ENCODE data around the gene CGNL1.

Gene CGNL1

DNA sequence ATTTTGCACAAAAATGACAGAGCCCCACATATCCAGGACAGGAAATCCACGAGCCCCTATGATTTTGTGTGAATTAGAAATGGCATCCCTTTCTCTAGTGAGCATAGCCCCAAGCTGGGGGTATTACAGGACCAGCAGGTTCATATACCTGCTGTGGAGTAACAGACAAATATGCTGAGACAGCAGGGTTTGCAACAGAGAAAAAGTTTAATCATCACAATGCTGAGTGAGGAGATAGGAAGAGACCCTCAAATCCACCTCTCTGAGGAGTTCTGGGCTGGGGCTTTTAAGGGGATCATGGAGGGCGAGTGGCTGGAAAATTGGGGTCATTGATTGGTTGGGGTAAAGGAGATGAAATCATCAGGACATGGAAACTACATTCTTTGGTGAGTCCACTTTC is 207.0 kb downstream of the CGNL1 start:
- no peak for DNase-seq

DNA sequence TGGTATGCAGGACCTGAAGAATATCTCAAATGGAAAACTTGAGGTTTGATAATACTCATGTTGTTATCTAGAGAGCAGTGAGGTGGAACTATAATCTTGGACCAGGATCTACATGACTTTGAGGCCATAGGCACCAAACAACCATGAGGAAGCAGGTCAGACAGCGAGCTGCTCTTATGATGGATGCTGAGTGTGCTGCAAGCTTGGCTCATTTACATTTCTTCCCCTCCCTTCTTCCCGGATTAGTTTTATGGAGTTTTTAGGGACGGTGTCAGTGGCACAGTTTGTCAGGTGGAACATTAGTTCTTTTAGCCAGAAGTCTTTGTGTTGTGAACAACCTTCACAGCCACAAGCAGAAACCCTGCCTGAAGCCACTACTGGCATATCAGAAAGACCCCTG is 207.4 kb downstream of the CGNL1 start:
- no peak for DNase-seq

DNA sequence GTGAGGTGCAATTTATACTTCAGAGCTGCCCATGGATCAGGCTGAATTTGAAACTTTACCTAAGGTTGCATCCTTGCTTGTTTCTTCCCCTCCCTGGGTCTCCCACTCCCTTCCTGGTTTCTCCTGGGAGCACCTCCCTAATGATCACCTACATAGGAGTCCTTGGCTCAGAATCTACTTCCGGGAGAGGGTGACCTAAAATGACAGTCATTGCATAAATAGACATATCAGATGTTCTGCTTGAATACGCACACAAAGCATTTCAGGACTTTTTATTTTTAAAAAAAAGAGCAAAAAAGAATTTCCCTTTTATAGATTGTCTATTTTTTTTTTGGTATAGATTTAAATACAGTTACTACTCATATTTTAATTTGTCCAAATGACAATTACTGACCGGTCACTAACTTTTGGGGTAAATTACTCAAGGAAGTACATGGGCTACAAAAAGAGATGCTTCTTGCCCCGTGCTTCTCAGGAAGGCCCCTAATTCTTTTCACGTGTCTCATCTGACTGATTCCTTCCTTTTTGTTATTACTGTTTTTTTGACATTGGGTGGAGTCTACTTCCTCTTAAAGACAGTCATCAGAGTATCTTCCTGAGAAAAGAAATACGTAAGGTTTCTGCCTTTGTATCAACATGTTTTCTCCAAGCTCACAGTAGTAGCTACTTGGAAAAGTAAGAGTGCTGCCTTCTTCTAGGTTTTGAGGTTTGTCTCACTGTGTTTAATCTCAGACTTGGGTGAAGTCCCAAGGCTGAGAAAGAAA is 210.5 kb downstream of the CGNL1 start:
- no peak for DNase-seq

DNA sequence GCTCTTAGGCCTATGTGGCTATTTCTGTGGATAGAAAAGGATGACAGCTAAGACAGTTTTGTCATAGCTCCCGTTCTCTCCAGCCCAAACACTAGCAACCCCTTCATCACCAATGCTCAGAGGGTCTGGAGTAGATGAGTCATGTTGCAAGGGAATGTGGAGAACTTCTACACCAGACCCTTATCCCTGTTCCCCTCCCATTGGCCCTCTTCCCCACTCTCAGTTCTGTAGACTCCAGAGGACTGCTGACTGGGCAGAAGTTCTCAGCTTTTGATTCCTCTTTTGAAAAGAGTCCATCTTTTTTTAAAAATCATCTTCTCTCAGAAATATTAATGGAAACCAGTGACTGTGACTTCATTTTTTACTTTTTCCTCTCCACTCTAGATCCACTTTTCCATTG is 213.0 kb downstream of the CGNL1 start:
- DNase-seq = no peak

DNA sequence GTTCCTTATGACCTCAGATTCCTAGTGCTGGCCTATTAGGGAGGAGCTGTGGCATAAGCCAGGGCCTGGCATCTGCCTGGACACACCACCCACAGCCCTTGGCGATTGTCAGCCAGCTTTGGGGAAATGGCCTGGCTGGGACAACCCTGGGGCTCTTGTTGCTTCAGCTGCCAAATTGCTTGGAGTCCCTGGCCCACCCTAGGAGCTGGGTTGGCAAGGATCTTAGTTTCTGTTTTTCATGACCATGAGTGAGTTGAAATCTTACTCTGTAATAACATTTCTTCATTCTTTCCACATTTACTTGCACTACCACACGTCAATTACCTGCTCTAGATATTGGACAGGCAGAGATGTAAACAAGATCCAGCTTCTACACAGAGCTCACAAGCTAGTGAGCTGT is 213.4 kb downstream of the CGNL1 start:
- no peak for DNase-seq

DNA sequence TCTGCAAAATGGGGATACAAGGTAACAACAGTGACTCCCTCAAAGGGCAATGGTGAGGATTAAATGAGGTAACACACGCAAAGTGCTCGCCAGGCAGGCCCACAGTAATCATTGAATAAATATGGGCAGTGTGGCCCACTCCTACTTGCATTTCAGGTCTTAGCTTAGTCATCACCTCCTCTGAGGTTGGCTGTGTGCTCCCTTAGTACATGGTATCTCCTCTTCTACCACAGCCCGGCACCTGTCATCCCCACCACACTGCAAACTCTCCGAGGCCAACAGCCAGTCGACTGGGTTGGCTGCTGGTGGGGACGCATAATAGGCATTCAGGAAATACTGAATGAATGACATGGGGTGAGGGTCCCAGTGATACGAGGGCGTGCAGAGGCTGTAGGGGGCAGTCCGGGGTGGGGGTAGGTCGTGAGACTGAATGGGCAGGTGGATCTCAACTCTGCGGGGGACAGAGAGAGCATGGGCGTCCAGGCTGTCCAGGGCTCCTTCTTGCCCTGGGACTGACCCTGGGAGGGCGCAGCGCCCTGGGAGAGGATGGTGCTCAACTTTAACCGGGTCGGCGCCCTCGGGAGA is 215.0 kb downstream of the CGNL1 start:
- no peak for DNase-seq

DNA sequence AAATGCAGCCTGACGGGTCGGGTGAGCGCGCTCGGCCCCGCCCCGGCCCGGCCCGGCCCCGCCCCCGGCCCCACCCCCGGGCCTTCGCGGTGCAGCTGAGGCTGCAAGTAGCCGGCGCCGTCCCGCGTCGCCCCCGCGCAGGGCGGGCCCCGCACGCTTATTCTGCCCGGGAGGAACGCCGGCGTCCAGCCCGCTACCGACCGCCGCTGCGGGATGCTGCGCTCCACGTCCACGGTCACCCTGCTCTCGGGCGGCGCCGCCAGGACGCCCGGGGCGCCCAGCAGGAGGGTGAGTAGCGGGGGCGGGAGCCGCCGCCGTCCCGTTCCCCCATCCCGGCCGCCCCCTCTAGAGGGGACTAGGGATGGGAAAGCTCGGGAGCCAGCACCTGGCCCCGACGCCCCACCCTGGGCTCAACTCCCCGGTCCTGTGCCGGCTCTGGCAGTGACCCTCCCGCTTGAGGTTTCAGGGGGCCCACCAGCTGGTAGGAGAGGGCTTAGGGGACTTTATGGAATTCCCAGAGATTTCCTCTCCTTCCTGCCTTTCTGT is 215.6 kb downstream of the CGNL1 start, which contains the start of gene MYZAP:
TSS of gene MYZAP (plus strand) at position 83 of the 546 bp plus-strand sequence. CDS start at position 214, 131 bp downstream.
- no peak for DNase-seq

DNA sequence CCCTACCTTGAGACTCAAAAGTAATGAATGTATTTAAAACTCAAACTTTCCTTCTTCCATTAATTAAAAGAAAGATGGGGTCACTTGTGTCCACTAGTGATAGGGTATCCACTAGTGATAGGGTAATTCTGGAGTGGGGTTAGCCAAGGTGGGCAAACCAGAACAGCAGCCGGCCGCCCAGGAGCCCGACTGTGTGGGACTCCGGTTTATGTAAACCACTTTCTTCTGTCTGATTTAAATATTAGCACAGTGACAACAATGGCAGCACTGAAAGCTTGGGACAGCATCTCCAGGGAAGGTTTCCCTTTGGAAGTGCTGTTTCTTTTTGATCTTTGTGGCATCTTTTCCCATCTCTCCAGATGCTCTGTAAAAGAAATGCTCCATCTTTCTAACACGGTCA is 216.1 kb downstream of the CGNL1 start:
- no peak for DNase-seq

DNA sequence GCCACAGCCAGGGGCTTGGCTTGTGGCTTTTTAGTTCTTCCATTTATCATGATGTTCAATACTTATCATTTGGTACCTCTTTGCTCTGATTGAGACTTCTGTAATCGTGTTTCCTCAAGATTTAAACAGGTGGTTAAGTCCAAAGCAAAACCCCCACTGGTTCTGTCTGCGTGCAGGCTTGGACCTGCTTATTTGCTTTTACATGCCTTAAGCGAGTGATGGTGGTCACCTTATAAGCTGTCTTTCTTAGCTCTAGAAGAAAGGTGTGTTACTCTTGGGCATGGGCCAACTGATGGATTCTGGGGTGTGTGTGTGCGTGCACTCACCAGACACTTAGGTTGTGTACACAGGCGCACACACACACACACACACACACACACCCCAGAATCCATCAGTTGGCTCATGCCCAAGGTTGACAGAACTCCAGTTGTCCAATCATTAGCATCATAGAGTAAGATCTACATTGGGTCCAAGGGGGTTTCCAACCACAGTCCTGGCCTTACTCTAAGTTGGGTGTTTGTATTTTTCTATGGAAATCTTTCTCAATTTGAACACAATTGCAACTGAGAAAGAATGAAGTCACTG is 216.6 kb downstream of the CGNL1 start:
- no peak for DNase-seq

DNA sequence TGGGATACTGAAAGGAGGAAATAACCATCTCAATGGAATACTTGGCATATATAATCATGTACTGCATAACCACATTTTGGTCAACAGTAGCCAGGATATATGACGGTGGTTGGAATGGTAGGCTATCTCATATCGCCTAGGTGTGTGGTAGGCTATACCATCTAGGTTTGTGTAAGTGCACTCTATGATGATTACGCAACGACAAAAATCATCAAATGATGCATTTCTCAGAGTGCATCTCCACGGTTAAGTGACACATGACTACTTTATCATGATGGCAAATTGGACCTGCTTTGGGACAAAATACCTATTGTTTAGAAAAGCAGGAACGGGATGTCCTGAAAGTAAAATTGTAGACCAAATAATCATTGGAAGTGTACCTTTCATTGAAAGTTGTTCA is 218.2 kb downstream of the CGNL1 start:
- DNase-seq = no peak

DNA sequence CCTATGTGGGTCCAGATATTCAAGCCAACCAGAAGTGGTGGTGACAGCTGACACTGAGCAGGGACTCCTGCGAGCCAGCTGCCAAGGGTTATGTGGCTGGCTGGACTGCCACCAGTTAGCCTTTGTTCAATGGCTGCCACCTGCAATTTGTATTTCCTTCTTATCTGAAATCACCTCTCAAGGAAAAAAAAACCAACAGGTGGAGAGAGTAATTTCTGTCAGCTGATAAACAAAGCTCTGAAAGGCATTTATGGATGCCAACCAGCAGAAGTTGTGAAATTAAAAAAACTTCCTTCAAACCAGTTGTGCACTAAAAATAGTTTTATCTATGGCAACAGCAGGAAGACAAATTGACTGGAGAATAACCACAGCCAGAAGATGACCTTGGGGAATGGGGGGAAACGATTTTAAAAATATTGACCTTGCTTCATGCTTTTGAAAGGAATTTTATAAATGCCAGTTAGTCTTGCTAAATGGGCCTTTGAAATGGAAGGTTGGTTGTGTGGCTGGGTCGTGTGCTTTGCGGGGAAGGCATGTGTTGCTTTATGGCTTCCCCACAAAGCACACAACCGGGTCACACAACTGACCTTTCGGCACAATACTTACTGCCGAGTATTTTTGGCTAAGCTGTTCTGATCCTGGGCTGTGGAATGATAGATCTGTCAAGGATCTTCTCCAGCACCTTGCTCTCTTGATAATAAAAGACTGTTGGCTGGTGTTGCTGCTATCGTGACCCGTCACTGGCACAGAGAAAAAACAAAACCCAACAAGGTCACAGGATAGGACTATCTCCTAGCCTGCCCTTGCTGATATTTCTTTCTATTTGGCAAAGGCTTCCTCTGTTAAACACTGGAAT is 218.9 kb downstream of the CGNL1 start:
- DNase-seq = peak; percentile 17

DNA sequence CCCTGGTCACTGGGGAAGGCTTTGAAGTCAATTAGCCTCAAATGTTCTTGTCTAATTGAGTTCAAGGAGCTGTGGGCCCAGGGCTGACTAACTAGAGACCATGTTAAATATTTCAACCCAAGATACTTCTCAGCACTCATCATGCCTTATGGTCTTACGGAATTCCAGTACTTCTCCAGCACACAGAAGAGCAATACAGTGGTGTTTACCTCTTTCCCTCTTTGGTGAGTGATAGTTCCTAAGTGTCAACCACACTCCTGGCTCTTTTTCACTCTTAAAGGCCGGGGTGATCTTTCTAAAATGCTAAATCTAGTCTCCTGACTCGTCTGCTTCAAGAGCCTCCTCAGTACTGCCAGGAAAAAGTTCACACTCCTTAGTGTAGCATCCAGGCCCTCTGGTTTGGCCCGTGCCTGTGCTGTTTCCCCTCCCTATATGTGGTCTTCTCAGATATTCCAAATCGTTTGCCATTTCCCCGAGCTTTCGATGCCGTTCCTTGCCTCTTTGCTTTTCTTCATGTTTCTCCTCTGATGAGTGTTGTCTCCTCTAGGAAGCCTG is 220.1 kb downstream of the CGNL1 start:
- no peak for DNase-seq

DNA sequence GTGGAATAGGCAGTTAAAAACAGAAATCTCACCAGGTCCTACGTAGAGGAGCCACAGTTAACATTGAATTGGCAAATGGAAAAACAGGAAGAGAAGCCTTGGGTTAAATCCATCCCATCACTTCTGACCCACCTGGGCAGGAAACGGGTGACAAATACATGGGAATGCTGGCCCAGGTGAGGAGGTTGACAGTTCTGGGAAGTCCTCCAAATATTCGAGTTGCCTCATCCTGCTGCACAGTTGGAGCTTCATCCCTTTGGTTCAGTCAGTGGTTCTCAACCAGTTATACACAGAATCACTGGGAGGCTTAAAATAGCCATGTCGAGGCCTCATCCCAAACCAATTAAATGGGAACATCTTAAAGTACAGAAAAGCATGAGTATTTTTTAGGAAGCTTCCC is 220.7 kb downstream of the CGNL1 start:
- DNase-seq = no peak

DNA sequence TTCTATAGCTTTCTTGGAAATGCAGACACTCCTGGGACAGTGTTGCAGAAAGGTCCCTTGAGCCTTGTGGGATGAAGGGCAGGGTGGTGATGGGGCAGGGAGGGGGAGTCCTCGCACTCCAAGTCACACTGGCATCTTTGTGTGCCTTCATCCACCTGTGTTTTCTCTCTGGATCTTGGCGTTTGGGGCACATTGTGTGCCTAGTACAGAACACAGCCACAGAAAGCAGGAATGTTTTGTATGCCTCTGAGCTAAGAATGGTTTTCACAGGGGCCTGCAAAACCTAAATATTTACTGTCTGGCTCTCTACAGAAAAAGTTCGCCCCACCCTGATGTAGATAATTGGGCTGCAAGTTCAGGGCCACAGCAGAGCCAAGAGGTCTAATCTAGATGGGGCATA is 221.1 kb downstream of the CGNL1 start:
- DNase-seq = no peak

DNA sequence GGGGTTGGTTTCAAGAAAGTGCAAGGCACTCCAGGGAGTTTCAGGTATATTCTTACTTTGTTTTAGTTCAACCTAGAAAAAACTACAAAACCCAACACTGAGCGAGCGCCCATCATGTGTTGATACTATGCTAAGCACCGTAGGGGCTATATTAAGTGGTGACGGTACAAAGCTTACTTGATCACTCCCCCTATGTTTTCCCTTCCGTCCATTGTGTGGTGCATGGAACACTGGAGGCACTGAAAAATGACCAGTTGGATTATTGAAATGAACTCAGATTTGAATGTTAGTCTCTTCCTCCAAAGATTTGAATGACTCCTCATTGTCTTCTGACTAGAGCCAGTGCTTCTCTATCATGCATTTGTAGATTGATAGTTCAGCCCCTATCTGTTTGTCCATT is 222.0 kb downstream of the CGNL1 start:
- no peak for DNase-seq

DNA sequence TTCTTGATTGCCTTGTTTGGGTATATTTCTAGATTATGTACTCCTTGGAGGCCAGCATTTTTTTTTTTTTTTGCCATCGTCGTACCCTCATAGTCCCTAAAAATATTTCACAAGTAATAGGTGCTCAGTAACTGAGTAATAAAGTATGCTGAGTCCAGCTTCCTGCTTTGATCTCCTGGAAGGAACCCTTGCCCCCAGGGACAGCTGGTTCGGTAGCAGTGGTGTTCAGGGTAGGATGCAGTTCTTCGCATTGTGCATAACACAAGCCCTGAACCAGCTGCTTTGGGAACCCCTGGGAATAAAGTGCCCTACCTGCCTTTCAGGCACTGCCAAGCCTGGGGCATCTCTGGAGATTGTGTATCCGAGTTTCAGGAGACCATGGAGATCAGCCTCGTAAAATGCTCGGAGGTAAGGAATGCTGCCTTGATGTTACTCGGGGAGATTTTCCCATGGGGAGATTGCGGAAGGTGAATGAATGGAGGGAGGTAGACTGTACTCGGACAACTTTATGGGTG is 223.0 kb downstream of the CGNL1 start:
- no peak for DNase-seq

DNA sequence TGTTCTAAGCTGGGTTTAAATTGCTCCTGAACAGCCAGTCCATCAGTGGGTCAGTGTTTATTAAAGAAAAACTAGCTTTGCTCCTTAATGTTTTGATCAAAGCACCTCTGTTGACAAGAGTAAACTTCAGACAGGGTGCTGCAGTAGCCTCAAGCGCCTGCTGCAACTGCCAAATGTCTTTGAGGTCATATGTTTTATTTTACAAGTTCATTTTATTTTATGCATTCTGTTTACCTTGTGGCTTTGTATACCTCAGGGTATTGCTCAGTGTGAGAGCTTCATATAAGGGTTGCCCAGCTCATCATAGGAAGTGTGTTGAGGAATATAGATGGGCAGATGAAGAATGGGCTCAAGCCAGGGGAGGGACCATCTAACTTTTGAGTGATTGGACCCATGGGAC is 223.9 kb downstream of the CGNL1 start:
- DNase-seq = no peak
